H1 (cell line): ENCODE measurements around the gene FHAD1.

Experiments used
- BRCA1 ChIP-seq: IDR thresholded peaks from 2 replicates; pipeline ENCODE4 v1.6.1; 2012; ENCODE audit warnings: low read depth, low read length, improper control_type of control experiment
- CBX5 ChIP-seq: fragments of 300-800, 300-1000 bp; sonication (generic); IDR thresholded peaks from 2 replicates; pipeline ENCODE4 v1.7.1; 2016; ENCODE audit warnings: antibody characterized with exemption, low read length, low read depth
- CEBPB ChIP-seq: IDR thresholded peaks from 2 replicates; pipeline ENCODE4 v1.6.1; 2012; ENCODE audit warnings: low read depth, low read length
- EP300 ChIP-seq, 2 experiments: IDR thresholded peaks; 1 replicate in 1 of 2; 2 replicates in 1 of 2; pipeline ENCODE4 v1.6.1; 2011 to 2012; ENCODE audit warnings: low read depth in 2 of 2, low read length in 2 of 2, mild to moderate bottlenecking in 2 of 2, borderline replicate concordance in 1 of 2, inconsistent platforms in 1 of 2, moderate library complexity in 1 of 2
- KDM1A ChIP-seq: fragments of 200-600, 300-600 bp; sonication (generic); IDR thresholded peaks from 2 replicates; pipeline ENCODE4 v1.7.1; 2016; ENCODE audit warnings: mild to moderate bottlenecking, low read length, borderline replicate concordance
- POLR2A ChIP-seq, 2 experiments: IDR thresholded peaks; 1 replicate in 1 of 2; 2 replicates in 1 of 2; pipeline ENCODE4 v1.6.1; 2011; ENCODE audit warnings: low read depth in 2 of 2, low read length in 2 of 2, mild to moderate bottlenecking in 2 of 2; ENCODE audit errors: control extremely low read depth in 1 of 2
- POLR2AphosphoS5 ChIP-seq: IDR thresholded peaks from 2 replicates; pipeline ENCODE4 v1.6.1; 2011; ENCODE audit warnings: low read depth, low read length
- RAD21 ChIP-seq, 2 experiments: IDR thresholded peaks in 1 of 2; conservative IDR thresholded peaks in 1 of 2; 2 replicates each; pipeline ENCODE4 v1.6.1; 2011; ENCODE audit warnings: low read depth in 2 of 2, low read length in 2 of 2, improper control_type of control experiment in 1 of 2, inconsistent platforms in 1 of 2, mild to moderate bottlenecking in 1 of 2, moderate library complexity in 1 of 2
- SIRT6 ChIP-seq: IDR thresholded peaks from one replicate; pipeline ENCODE4 v1.7.1; 2012; ENCODE audit warnings: low read length, inconsistent platforms
- SP4 ChIP-seq: IDR thresholded peaks from 2 replicates; pipeline ENCODE4 v1.6.1; 2012; ENCODE audit warnings: low read length, inconsistent platforms
- TBP ChIP-seq: IDR thresholded peaks from 2 replicates; pipeline ENCODE4 v1.6.1; 2011; ENCODE audit warnings: low read depth, low read length, improper control_type of control experiment
- TCF12 ChIP-seq: IDR thresholded peaks from 2 replicates; pipeline ENCODE4 v1.6.1; 2011; ENCODE audit warnings: low read depth, mild to moderate bottlenecking, low read length
- TF ChIP-seq, protein P1 (sequence below), 3 experiments: IDR thresholded peaks; 1 replicate in 2 of 3; 2 replicates in 1 of 3; pipeline versions ENCODE4 v1.5.1 to v1.6.1; 2011; ENCODE audit warnings: low read length in 3 of 3, mild to moderate bottlenecking in 3 of 3, inconsistent platforms in 2 of 3, low read depth in 1 of 3, moderate library complexity in 1 of 3; ENCODE audit not compliant: insufficient read depth in 1 of 3; ENCODE audit errors: control extremely low read depth in 1 of 3

DNA sequence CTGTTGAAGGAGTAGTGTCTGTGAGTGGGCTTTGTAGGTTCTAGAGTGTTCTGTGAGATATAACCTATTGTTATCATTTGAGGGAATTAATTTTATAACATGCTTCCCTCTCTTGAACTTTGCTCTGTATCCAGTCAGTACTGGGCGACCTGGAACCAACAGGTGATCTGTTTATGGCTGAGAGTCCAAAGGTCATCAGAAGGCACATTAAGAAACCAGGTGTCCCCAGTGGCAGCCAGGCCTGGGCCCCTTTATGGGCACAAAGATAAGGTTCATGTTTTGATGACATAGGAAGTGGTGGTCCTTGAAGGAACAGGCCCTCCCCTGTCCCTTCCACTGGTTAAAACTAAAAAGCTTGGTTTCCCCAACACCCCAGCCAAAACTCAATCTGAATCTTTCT, 61.1 kb downstream of the FHAD1 start:
- TF ChIP-seq, protein P1, sequence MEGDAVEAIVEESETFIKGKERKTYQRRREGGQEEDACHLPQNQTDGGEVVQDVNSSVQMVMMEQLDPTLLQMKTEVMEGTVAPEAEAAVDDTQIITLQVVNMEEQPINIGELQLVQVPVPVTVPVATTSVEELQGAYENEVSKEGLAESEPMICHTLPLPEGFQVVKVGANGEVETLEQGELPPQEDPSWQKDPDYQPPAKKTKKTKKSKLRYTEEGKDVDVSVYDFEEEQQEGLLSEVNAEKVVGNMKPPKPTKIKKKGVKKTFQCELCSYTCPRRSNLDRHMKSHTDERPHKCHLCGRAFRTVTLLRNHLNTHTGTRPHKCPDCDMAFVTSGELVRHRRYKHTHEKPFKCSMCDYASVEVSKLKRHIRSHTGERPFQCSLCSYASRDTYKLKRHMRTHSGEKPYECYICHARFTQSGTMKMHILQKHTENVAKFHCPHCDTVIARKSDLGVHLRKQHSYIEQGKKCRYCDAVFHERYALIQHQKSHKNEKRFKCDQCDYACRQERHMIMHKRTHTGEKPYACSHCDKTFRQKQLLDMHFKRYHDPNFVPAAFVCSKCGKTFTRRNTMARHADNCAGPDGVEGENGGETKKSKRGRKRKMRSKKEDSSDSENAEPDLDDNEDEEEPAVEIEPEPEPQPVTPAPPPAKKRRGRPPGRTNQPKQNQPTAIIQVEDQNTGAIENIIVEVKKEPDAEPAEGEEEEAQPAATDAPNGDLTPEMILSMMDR (IDR thresholded peaks at IDR 0.05; ENCODE audit: control extremely low read depth in 1 of 3, insufficient read depth in 1 of 3, low read depth in 1 of 3, low read length in 3 of 3), result no peak
- TF ChIP-seq RAD21 (IDR thresholded peaks at IDR 0.05 in 1 of 2, conservative IDR thresholded peaks at IDR 0.05 in 1 of 2; ENCODE audit: low read depth in 2 of 2, low read length in 2 of 2), result no peak
- no peak for TF ChIP-seq KDM1A
- TF ChIP-seq TBP, result no peak
- no peak for TF ChIP-seq POLR2AphosphoS5
- no peak for TF ChIP-seq EP300 (IDR thresholded peaks at IDR 0.05; ENCODE audit: borderline replicate concordance in 1 of 2, low read depth in 2 of 2, low read length in 2 of 2)
- no peak for TF ChIP-seq POLR2A (IDR thresholded peaks at IDR 0.05; ENCODE audit: control extremely low read depth in 1 of 2, low read depth in 2 of 2, low read length in 2 of 2)
- no peak for TF ChIP-seq CBX5
- no peak for TF ChIP-seq BRCA1
- TF ChIP-seq TCF12, result no peak
- no peak for TF ChIP-seq CEBPB
- TF ChIP-seq SIRT6, result no peak
- TF ChIP-seq SP4, result no peak
